ENCODE data around the gene IP6K1.
"Not testable (repeated sequence)": the region's sequence is repeated elsewhere in the genome, so short reads cannot be mapped to it uniquely, and the experiment has no call there.

DNA sequence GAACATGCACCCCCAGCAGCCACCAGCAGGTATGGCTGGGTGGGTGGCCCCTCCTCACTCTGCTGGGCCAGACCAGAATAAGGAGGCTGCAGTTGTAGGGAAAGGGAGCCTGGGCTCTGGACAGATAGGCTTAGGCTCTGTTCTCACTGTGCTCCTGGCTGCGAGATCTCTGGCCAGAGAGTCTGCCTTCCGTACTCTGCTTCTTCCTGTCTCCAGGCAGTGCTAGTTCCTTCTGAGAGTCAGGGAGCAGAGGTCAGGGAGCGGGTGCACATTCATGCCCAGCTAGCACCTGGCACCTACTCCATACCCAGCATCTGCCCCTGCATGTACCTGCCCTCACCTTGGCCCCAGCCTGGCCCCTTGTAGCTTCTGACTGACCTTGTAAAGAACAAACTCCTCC is 94.9 kb downstream of the IP6K1 start:
- TF ChIP-seq, protein P1, sequence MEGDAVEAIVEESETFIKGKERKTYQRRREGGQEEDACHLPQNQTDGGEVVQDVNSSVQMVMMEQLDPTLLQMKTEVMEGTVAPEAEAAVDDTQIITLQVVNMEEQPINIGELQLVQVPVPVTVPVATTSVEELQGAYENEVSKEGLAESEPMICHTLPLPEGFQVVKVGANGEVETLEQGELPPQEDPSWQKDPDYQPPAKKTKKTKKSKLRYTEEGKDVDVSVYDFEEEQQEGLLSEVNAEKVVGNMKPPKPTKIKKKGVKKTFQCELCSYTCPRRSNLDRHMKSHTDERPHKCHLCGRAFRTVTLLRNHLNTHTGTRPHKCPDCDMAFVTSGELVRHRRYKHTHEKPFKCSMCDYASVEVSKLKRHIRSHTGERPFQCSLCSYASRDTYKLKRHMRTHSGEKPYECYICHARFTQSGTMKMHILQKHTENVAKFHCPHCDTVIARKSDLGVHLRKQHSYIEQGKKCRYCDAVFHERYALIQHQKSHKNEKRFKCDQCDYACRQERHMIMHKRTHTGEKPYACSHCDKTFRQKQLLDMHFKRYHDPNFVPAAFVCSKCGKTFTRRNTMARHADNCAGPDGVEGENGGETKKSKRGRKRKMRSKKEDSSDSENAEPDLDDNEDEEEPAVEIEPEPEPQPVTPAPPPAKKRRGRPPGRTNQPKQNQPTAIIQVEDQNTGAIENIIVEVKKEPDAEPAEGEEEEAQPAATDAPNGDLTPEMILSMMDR (conservative IDR thresholded peaks at IDR 0.05 in 1 of 2, IDR thresholded peaks at IDR 0.05 in 1 of 2; ENCODE audit: extremely low read depth in 1 of 2, insufficient read depth in 1 of 2, low read depth in 1 of 2, low read length in 2 of 2): not testable (repeated sequence)
- not testable (repeated sequence) for TF ChIP-seq EZH2 (IDR thresholded peaks at IDR 0.05; ENCODE audit: borderline replicate concordance, low read length)

All from mammary epithelial cell (primary cell).